ENCODE data around the gene SEPTIN8. TPM values are rescaled to one million over a fixed set of nuclear protein-coding genes. Genes with fewer than 3 reads are reported as not detected.

SEPTIN8 gene
- total RNA-seq (2022) = 40.4 and 48.5 TPM in 2 replicates
- Bru-seq, nascent RNA = percentile 54 among the genes with signal in this experiment
- BruChase-seq, experiment 1, labeled RNA remaining after a 6-hour chase = percentile 79 among the genes with signal in this experiment
- BruChase-seq, experiment 2, labeled RNA remaining after a 2-hour chase = percentile 71 among the genes with signal in this experiment
- long read RNA-seq, full-length matches to known transcripts = 18 of 35 reads
- long read RNA-seq, partial matches to known transcripts = 2 of 35 reads
- long read RNA-seq, other reads (novel, unspliced or antisense) = 15 of 35 reads

GRCh38 chr5:132777209-132778069 lies at the start of gene SEPTIN8:
TSS of gene SEPTIN8 (minus strand) at chr5:132777239. CDS start at chr5:132777137, 102 bp downstream.
- TF ChIP-seq, protein P1, sequence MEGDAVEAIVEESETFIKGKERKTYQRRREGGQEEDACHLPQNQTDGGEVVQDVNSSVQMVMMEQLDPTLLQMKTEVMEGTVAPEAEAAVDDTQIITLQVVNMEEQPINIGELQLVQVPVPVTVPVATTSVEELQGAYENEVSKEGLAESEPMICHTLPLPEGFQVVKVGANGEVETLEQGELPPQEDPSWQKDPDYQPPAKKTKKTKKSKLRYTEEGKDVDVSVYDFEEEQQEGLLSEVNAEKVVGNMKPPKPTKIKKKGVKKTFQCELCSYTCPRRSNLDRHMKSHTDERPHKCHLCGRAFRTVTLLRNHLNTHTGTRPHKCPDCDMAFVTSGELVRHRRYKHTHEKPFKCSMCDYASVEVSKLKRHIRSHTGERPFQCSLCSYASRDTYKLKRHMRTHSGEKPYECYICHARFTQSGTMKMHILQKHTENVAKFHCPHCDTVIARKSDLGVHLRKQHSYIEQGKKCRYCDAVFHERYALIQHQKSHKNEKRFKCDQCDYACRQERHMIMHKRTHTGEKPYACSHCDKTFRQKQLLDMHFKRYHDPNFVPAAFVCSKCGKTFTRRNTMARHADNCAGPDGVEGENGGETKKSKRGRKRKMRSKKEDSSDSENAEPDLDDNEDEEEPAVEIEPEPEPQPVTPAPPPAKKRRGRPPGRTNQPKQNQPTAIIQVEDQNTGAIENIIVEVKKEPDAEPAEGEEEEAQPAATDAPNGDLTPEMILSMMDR (IDR thresholded peaks at IDR 0.05; ENCODE audit: unreplicated experiment) = no peak
- no peak within 1 kb of the TSS for H3K27ac Mint-ChIP-seq (ENCODE audit: unreplicated experiment)
- CTCF ChIA-PET = interaction anchor here (0.5 to 2.5 kb wide), 3 partner anchors 12 to 1642 kb away, joined by 3 to 10 read pairs (median 4); no protein-coding TSS in a partner anchor
- H3K27me3 Mint-ChIP-seq (ENCODE audit: unreplicated experiment) = peaks cover 9% of the 10 kb centered on the region
- peaks cover 22% of the 10 kb centered on the region for H3K36me3 Mint-ChIP-seq (ENCODE audit: insufficient read depth, unreplicated experiment)
- peaks cover 29% of the 10 kb centered on the region for H3K4me1 Mint-ChIP-seq (ENCODE audit: low read depth, unreplicated experiment)
- peak; percentile 68 for DNase-seq
- peak within 1 kb of the TSS; percentile 50 for H3K4me3 Mint-ChIP-seq (ENCODE audit: low read depth, unreplicated experiment)
- no peaks in the 10 kb centered on the region for H3K9me3 Mint-ChIP-seq (ENCODE audit: low read depth, unreplicated experiment)
- intact Hi-C loops (cut with micrococcal nuclease; ENCODE audit: unreplicated experiment) = no loop called here
- BruUV-seq (replicated peaks) = no TSS peak

DNA sequence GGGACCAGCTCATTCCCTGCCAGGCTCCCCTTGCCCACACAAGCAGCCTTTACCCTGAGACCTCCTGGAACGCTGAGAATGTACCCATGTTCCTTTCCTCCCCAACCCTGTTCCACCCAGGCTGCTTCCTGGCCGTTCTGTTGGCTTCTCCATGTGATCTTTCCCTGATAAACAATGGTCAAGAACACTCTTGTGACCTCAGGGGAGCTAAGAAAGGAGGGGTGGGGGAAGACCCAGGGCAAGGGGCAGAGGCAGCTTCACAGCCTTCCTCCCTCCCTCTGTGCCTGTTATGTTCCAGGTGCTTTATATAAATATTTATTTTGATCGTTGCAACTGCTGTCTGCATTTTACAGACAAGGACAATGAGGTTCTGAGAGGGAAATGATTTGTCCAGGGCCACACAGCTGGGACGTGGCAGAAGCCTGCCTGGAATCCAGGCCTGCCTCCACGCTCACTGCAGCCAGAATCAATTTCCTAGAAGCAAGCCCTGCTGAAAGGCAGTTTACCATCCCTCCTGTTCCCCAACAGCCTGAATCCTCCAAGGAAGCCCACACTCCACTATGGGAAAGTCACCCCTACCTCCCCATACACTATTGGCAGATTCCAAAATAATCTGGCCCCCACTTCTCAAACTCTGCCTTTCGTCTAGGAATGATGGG lies 49.5 kb upstream of the SEPTIN8 start:
- TF ChIP-seq, protein P1 (IDR thresholded peaks at IDR 0.05; ENCODE audit: unreplicated experiment) = no peak
- H3K27ac Mint-ChIP-seq (ENCODE audit: unreplicated experiment) = no peak overlapping the region
- H3K36me3 Mint-ChIP-seq (ENCODE audit: insufficient read depth, unreplicated experiment) = peaks cover 37% of the 10 kb centered on the region
- DNase-seq = no peak
- H3K4me3 Mint-ChIP-seq (ENCODE audit: low read depth, unreplicated experiment) = no peak overlapping the region
- no peaks in the 10 kb centered on the region for H3K9me3 Mint-ChIP-seq (ENCODE audit: low read depth, unreplicated experiment)
- H3K27me3 Mint-ChIP-seq (ENCODE audit: unreplicated experiment) = no peaks in the 10 kb centered on the region
- no TSS peak for BruUV-seq (replicated peaks)
- CTCF ChIA-PET = interaction anchor here (0.6 kb wide), 1 partner anchor 330 kb away, joined by 3 read pairs; no protein-coding TSS in a partner anchor
- intact Hi-C loops (cut with micrococcal nuclease; ENCODE audit: unreplicated experiment) = loop anchor here (10.0 kb wide), 1 partner anchor 242 kb away; no protein-coding TSS in a partner anchor
- peaks cover 17% of the 10 kb centered on the region for H3K4me1 Mint-ChIP-seq (ENCODE audit: low read depth, unreplicated experiment)

GRCh38 chr5:132825834-132826391 lies 48.9 kb upstream of the SEPTIN8 start:
- H3K36me3 Mint-ChIP-seq (ENCODE audit: insufficient read depth, unreplicated experiment) = peaks cover 31% of the 10 kb centered on the region
- DNase-seq = no peak
- no peaks in the 10 kb centered on the region for H3K9me3 Mint-ChIP-seq (ENCODE audit: low read depth, unreplicated experiment)
- H3K4me1 Mint-ChIP-seq (ENCODE audit: low read depth, unreplicated experiment) = peaks cover 11% of the 10 kb centered on the region
- BruUV-seq (replicated peaks) = no TSS peak
- H3K4me3 Mint-ChIP-seq (ENCODE audit: low read depth, unreplicated experiment) = no peak overlapping the region
- CTCF ChIA-PET = interaction anchor here (0.6 kb wide), 1 partner anchor 330 kb away, joined by 3 read pairs; no protein-coding TSS in a partner anchor
- TF ChIP-seq, protein P1 (IDR thresholded peaks at IDR 0.05; ENCODE audit: unreplicated experiment) = no peak
- intact Hi-C loops (cut with micrococcal nuclease; ENCODE audit: unreplicated experiment) = loop anchor here (10.0 kb wide), 1 partner anchor 241 kb away; no protein-coding TSS in a partner anchor
- no peak overlapping the region for H3K27ac Mint-ChIP-seq (ENCODE audit: unreplicated experiment)
- no peaks in the 10 kb centered on the region for H3K27me3 Mint-ChIP-seq (ENCODE audit: unreplicated experiment)

Measured in Calu3 (cell line).